SK-N-MC (cell line): ENCODE measurements around the gene CNMD.

Experiments used
- DNase-seq: peaks from one replicate; pipeline ENCODE4 v3.0.0-alpha.2; 2011; ENCODE audit warnings: low read depth, low spot score
- H3K27ac ChIP-seq: fragments of 200-600 bp; sonication (generic); 2 replicates; pipeline ENCODE4 v1.5.1; 2016; ENCODE audit warnings: mixed run types
- H3K36me3 ChIP-seq: fragments of 200-600 bp; sonication (generic); 2 replicates; pipeline ENCODE4 v1.6.1; 2017; ENCODE audit warnings: antibody characterized with exemption, low read length, mixed read lengths; ENCODE audit not compliant: insufficient read depth
- H3K4me3 ChIP-seq: fragments of 200-600 bp; sonication (generic); 2 replicates; pipeline ENCODE4 v1.5.1; 2016
- H3K9ac ChIP-seq: fragments of 200-600 bp; sonication (generic); 2 replicates; pipeline ENCODE4 v1.8.0; 2017; ENCODE audit warnings: mixed run types, mixed read lengths; ENCODE audit not compliant: insufficient read length
- H3K9me3 ChIP-seq: fragments of 200-600 bp; sonication (generic); 2 replicates; pipeline ENCODE4 v1.6.1; 2017; ENCODE audit warnings: low read depth, mild to moderate bottlenecking, antibody characterized with exemption, low read length, moderate library complexity, mixed read lengths
- EZH2 ChIP-seq: fragments of 200-600 bp; sonication (generic); IDR thresholded peaks from one replicate; pipeline ENCODE4 v1.6.1; 2017; ENCODE audit warnings: antibody characterized with exemption
- FOXP2 ChIP-seq: optimal IDR thresholded peaks from 2 replicates; pipeline ENCODE3; 2011; ENCODE audit warnings: mild to moderate bottlenecking, moderate library complexity; ENCODE audit not compliant: insufficient read depth; ENCODE audit errors: extremely low read length, control extremely low read depth
- POLR2AphosphoS5 ChIP-seq: IDR thresholded peaks from 2 replicates; pipeline ENCODE4 v1.6.1; 2012; ENCODE audit warnings: mild to moderate bottlenecking, low read depth, low read length, borderline replicate concordance

Gene CNMD

DNA sequence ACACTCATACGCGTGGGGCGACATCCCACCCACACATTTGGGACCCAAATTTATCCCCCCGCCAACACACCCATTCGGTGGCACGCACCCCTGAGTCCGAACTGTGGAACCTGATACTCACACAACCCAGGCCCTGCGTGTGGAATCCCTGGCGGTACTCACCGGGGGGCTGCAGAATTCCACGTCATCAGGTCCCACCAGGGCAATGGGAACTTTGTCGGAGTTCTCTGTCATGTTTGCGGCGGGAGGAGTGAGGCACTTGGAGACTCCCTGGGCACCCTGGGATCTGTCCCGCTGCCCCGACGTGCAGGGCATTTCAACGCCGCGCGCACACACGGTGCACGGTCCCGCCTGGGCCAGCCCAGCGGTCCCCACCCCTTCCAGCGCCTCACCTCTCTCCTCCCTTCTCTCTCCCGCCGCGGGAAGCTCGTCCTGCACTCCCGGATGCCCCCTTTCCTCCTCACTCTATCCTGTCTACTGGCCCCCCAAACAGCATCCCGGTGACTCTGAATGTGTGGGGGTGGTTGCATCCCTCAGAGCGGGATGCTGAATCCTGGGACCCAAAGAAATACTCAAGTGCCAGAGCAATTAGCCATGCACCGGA, at the start of gene CNMD:
Gene CNMD, minus strand, starts transcription at position 353 of the 604 bp plus-strand sequence. Its CDS starts 119 bp downstream, at position 234.
- TF ChIP-seq FOXP2, result no peak
- TF ChIP-seq EZH2, result no peak
- no peak within 1 kb of the TSS for H3K9ac ChIP-seq
- H3K36me3 ChIP-seq, result no peaks in the 10 kb centered on the region
- no peaks in the 10 kb centered on the region for H3K9me3 ChIP-seq
- no peak within 1 kb of the TSS for H3K27ac ChIP-seq
- H3K4me3 ChIP-seq, result no peak within 1 kb of the TSS
- DNase-seq, result no peak

DNA sequence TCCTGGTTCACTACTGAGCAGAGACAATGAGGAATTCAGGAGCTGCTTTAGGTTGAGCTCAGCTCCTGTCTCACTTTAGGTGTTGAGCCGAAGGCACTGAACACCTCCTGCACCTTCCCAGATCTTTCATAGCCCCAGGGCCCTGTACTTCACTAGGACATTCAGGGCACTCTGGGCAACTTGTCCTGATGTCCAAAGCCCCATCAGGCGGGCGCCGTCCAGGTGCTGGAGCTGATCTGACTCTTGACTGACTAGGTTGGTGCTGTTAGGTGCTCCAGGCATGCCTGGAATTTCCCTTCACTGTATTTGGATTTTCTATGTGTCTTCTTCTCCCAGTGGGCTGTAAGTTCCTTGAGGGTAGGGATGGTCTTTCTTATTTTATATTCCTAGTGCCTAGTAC, 48.4 kb upstream of the CNMD start:
- no peak for DNase-seq
- Histone ChIP-seq H3K4me3 (no peak overlapping the region), H3K27ac (no peak overlapping the region), H3K9me3 (no peaks in the 10 kb centered on the region), H3K36me3 (no peaks in the 10 kb centered on the region), H3K9ac (no peak overlapping the region)
- TF ChIP-seq EZH2 (no peak), POLR2AphosphoS5 (no peak), FOXP2 (no peak)

DNA sequence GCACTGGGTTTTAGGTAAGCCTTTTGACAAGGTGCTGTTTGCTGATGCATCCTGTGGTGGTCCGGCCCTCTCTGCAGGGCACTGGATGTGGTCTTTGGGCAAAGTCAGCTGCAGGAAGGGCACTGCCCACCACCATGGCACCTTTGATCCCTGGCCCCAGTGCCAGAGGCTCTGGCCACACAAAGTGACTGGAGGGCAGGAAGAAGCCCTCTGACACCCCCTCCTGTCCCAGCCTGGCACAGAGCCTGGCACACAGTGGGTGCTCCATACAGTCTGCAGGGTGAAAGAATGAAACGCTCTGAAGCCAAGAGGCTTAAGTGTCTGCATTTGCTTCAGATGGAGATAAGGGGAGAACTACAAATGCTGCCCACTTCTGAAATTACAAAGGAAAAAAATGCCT, 47.6 kb upstream of the CNMD start:
- H3K4me3 ChIP-seq, result no peak overlapping the region
- no peak overlapping the region for H3K27ac ChIP-seq
- H3K36me3 ChIP-seq, result no peaks in the 10 kb centered on the region
- no peak for TF ChIP-seq FOXP2
- TF ChIP-seq EZH2, result no peak
- no peak for TF ChIP-seq POLR2AphosphoS5
- H3K9ac ChIP-seq, result no peak overlapping the region
- no peak for DNase-seq
- no peaks in the 10 kb centered on the region for H3K9me3 ChIP-seq

DNA sequence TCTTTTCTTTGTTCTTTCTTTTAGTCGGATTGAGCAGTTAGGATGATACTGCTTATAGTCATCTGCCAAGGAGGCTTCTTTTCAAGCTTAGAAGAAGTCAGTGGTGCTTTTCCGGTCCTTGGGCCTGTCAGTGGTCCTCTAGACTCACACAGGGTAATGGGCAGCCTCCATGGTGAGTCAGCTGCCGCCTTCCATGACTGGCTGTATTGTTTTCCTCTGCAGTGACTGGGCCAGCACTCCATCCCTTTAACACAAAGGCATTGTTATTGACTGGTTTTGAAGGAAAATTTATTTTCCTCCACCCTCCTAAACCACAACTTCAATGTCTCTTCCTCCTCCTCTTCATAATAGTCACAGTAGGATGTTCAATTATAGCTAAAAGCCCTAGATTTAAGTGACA, 47.1 kb upstream of the CNMD start:
- Histone ChIP-seq H3K36me3 (no peaks in the 10 kb centered on the region), H3K9me3 (no peaks in the 10 kb centered on the region), H3K27ac (no peak overlapping the region), H3K4me3 (no peak overlapping the region), H3K9ac (no peak overlapping the region)
- DNase-seq, result no peak
- no peak for TF ChIP-seq EZH2
- no peak for TF ChIP-seq FOXP2
- TF ChIP-seq POLR2AphosphoS5, result no peak

DNA sequence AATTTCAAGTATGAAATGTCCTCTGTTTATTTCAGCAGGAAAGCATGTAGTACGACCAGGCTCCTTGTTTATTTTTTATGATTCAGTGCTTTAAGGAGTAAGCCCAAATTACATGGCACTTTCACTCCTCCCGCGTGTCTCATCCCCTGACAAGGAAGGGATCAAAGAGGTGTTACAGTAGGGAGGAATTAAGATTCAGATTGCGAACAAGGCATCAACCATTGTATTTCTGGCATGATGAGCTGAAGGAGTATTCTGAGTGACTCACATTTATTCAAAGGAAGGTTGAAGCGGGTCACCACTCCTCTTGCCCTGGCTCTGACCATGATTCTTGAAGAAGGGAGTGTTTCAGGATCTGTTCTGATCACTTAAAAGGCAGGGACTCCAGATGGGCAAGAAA, 46.1 kb upstream of the CNMD start:
- H3K9ac ChIP-seq, result no peak overlapping the region
- H3K27ac ChIP-seq, result no peak overlapping the region
- H3K4me3 ChIP-seq, result no peak overlapping the region
- DNase-seq, result no peak
- no peaks in the 10 kb centered on the region for H3K9me3 ChIP-seq
- H3K36me3 ChIP-seq, result no peaks in the 10 kb centered on the region
- TF ChIP-seq POLR2AphosphoS5 (no peak), FOXP2 (no peak), EZH2 (no peak)

DNA sequence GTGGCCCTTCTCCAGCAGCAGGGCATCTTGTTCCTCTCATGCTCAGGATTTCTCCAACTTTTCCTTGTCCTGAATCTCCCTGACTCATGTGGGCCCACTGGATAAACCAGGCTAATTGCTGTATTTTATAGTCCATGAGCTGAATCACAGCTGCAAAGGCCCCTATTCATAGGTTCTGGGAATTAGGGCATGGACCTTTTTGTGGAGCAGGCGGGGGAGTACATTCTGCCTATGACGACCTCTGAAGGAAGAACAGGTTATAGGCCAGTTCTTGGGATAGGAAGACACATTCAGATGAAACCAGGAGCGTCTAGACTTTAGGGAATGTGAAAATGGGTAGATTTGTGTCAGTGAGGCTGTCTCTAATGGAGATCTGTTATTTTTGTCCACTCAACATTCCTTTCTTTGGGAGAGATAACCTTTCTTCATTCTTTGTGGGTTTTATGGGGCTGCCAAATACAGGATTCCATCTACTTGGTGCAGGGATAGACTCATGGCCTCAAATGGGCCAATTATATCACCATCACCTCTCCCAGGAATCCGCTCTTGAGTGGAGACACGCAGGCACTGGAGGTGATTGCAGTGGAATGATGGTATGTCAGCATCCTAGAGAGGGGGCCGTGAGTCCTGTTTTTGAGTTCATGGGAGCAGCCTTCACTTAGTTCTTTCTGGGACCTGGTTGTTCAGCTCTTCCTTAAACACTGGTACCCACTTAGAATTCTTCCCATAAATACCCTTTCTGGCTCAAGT, 45.1 kb upstream of the CNMD start:
- Histone ChIP-seq H3K36me3 (no peaks in the 10 kb centered on the region), H3K9me3 (no peaks in the 10 kb centered on the region), H3K4me3 (no peak overlapping the region), H3K9ac (no peak overlapping the region), H3K27ac (no peak overlapping the region)
- TF ChIP-seq POLR2AphosphoS5 (no peak), EZH2 (no peak), FOXP2 (no peak)
- DNase-seq, result no peak

DNA sequence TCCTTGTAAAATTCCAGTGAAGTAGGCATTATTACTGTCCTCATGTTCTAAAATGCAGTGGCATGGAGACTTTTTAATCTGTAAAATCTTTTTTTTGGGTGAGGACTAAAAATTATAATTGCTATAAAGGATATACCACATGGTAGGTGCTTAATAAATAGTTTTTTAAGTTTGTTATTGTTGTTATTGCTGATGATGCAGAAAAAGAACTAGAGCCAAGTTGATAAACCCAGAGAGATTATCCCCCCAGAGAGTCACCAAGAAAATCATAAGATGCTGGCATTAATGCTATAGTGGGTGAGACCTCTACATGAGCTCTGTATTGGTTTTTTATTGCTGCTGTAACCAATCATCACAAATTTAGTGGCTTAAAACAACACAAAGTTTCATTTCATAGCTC, 44.3 kb upstream of the CNMD start:
- TF ChIP-seq FOXP2, result no peak
- TF ChIP-seq POLR2AphosphoS5, result no peak
- TF ChIP-seq EZH2, result no peak
- DNase-seq, result no peak
- H3K4me3 ChIP-seq, result no peak overlapping the region
- no peak overlapping the region for H3K9ac ChIP-seq
- no peaks in the 10 kb centered on the region for H3K36me3 ChIP-seq
- no peaks in the 10 kb centered on the region for H3K9me3 ChIP-seq
- no peak overlapping the region for H3K27ac ChIP-seq

DNA sequence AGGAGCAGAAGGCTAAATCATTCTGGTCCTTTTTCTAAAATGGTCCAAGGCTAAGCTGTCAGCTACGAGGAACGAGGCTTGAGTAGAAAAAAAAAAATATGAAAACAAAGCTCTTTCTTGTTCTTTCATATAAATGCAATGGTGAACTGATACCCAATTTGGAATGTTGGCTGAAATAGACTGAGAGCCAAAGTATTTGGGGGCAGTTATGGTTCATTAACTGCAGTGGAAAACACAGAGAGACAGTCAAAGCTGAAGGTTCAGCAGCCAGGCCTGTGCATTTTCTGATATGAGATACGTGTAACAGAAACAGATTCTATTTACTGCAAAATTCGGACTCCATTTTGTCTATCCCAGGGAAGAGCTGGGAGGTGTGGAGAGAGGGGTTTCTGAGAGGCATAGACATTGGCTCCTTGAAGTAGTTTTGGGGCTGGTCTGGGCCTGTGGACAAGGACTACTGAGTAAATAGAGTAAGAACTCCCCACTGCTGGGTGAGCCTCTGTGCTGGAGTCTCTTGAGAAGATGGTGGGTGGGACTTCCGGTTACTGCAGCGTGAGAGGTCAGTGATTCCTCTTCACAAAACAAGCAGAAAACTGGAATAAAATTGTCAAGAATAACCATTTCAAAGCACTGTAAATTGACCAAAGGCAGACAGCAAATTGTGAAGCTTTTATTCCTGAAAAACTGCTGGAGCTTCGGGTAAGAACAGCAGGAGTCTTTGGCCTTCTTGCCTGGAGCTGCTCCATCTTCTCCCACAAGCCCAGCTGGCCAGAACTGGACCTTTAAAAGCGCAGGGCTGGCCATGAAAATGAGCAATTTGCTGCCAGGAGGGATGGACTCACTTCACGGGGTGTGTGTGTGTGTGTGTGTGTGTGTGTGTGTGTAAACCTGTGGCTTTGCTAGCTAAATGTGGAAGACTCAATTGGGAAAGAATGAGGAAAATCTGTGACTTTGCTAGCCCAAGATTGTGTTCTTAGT, 43.1 kb upstream of the CNMD start:
- no peaks in the 10 kb centered on the region for H3K9me3 ChIP-seq
- no peak for DNase-seq
- TF ChIP-seq POLR2AphosphoS5 (no peak), EZH2 (no peak)
- H3K9ac ChIP-seq, result no peak overlapping the region
- H3K27ac ChIP-seq, result no peak overlapping the region
- H3K4me3 ChIP-seq, result no peak overlapping the region
- no peaks in the 10 kb centered on the region for H3K36me3 ChIP-seq
